UCSD-AML1 (cell line): Measurements from ENCODE around the gene ZNF524.
"Not testable (repeated sequence)": the region's sequence is repeated elsewhere in the genome, so short reads cannot be mapped to it uniquely, and the experiment has no call there.

Experiments used
- DNase-seq: peaks from one replicate; lab custom pipeline; 2025; ENCODE audit not compliant: unreplicated experiment; lab: John Stamatoyannopoulos, UW

The ZNF524 gene, protein sequence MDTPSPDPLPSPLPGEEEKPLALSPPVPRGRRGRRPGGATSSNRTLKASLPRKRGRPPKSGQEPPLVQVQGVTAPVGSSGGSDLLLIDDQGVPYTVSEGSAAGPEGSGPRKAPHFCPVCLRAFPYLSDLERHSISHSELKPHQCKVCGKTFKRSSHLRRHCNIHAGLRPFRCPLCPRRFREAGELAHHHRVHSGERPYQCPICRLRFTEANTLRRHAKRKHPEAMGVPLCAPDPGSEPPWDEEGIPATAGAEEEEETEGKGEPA

DNA sequence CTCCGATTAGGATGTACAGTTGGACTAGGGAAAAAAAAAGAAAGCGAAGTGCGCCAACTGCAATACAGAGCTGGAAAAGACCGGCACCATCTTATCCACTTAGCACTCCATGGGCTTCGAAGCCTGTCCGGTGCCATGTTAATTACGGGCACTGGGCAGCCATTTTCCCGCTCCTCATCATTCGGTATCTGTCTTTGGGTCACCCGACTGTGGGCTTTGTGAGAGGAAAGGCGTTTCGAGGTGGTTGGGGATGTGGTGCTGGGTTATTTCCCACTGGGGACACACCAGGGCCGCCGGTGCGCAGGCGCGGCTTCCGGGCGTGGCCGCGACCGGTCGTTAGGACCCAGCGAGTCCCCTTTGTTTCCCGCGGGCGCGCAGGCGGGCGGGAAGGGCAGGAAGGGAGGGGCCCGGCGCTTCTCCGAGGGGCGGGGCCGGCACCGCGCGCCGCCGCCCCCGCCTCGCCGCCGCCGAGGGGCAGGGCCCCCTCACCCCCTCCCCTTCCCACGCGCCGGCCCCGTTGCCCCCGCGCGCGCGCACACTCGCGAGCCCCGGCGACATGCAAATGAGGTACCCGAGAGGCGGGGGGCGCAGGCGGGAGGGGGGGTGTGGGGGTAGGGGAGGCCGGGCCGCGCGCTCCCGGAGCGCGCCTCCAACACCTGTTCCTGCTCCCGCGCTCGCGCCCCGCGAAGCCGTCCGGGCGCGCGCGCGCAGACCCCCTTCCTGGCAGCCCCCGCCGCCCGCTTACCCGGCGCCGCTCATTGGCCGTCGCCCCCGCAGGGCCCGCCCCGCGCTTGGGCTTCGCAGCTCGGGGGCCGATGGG is at the start of gene ZNF524:
TSS of gene ZNF524 (plus strand) at position 447 of the 820 bp plus-strand sequence. CDS start 1,825 bp downstream, outside the sequence.
- DNase-seq, result peak; percentile 92

DNA sequence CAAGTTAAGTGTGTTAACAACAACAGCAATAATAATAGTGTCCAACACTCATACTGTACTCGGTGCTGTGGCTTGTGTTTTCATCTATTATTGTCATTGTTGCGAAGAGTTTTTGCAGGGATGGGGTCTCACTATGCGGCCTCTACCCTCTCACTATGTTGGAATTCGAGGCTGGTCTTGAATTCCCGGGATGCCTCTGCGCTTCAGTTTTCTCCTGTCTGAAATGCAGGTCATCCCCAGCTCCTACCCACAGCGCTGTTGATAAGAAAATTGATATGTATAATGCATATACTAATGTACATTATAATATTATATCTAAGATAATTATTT is 49.8 kb upstream of the ZNF524 start:
- no peak for DNase-seq

DNA sequence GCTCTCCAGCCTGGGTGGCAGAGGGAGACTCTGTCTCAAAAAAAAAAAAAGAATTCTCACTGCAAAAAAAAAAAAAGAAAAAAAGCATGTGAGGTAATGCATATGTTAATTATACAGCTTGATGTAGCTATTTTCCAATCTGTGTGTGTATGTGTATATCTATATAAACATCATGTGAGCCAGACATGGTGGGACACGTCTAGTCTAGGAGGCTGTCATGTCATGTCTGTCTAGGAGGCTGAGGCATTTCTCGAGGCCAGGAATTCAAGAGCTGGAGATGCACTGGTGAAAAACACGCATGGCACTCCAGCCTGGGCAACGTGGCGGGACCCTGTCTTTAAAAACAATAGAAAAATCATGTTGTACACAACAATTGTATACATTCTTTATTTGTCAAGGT is 47.9 kb upstream of the ZNF524 start:
- DNase-seq, result no peak

DNA sequence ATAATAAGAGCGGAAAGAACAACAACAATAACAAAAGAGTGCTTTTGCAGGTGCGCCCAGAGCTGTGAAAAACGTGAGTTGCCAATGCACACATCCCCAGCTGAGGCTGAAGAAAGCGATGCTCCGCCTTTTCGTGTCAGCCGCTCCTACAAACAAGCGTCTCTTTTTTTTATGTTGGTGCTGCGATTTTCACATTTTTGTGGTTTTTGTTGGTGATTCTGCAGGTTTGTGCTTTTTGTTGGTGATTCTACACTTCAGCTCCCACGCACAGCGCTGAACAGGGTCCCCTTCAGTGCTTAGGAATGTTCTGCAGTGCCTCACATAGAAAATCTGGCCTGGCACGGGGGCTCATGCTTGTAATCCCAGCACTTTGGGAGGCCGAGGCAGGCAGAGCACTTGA is 47.5 kb upstream of the ZNF524 start:
- DNase-seq, result no peak

DNA sequence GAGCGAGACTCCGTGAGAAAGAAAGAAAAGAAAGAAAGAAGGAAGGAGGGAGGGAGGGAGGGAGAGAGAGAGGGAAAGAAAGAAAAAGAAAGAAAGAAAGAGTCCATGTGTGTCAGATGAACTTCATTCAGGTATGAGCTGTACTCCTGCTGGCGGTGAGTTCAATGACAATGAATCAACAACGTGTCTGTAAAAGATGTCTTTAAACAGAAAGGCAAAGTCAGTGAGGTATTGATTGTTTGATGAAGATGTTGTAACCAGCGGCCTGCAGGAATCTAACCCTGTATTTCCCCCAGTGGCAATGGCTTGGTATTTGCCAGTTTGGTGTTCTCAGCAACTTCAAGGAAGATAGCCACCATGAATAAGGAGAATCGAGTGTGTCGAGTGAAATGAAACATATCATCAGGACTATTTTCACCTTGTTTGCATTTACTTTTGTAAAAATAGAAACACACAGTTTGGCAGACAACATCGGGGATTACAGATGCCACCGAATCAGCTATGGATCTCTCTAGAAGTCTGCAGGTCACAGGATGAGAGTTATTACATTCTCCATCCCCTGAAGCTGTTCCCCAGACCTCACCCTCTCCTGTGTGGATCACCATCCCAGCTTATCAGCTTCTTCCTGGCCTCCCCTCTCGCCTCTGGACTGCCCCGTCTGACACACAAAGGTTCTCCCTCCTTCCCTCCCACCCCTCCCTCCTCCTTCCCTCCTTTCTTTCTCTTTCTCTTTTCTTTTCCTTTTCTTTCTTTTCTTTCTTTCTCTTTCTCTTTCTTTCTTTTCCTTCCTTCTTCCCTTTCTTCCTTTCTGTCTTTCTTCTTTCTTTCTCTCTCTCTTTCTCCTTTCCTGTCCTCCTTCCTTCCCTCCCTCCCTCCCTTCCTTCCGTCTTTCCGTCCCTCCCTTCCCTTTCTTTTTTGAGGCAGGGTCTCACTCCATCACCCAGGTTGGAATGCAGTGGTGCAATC is 46.6 kb upstream of the ZNF524 start:
- DNase-seq, result no peak

DNA sequence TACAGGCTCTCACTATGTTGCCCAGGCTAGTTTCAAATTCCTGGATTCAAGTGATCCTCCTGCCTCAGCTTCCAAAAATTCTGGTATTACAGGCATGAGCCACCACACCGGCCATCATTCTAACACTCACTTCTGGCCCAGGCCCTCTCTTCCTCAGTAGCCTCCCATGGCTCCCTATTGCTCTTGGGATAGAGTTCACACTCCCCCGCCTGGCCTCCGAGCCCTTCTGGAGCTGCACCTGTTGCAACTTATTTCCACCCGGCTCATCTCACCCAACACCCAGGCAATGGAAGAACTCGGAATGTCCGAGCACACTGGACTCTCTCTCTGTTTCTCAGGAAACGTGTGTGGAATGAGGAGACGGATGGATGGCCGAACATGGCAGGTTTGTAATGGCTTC is 45.8 kb upstream of the ZNF524 start:
- DNase-seq, result no peak

DNA sequence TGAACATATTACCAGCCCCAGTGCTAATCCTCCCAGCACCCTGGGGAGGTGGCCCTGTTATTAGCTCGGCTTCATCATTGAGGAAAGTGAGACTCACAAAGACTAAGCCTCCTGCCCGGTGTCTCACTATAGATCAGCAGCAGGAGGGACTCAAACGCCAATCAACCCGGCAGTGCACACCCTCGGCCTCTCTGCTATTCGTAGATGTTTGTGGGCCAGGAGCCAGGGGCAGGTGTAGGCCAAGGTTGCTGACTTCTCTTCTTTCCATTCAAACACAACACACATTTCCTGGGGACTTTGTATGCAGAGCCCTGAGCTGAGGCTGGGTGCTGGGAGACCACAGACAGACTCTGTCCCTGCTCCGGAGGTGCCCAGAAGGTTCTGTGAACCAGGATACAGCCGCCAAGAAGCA is 45.3 kb upstream of the ZNF524 start:
- no peak for DNase-seq

DNA sequence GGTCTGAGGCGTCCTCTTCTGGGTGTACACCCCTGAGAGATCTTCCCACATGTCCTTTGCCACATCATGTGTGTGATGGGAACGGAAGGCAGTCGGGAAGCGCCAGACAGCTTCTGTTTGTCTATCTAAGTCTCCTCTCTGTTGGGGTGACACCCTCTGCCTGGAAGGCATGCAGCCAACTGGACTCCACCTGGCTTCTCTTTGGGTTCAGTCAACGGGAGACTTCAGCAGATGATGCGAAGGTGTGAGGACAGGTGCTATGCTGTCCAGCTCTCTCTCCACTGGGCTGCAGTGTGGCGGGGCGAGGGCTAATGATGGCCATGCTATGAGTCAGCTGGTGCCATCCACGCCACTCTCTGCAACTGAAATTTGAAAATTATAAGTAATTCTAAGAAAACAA is 40.4 kb upstream of the ZNF524 start:
- no peak for DNase-seq

DNA sequence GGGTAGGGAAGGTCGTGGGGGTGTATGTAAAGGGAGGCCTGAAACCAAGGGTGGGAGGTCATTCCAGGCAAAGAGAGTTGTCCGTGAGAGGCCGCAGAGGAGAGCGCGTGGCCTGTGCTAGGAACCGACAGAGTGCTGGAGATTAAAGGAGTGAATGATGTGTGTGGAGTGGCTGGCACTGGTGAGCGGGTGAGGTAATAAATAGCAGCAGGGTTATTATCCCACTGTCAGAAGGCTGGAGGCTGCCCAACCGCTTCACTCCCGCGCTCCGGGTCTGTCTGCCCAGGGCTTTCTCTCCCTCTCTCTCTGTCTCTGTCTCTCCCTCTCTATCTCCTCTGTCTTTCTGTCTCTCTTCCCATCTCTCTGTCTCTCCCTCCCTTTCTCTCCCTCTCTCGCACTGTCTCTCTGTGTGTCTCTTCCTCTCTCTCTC is 36.8 kb upstream of the ZNF524 start:
- no peak for DNase-seq

DNA sequence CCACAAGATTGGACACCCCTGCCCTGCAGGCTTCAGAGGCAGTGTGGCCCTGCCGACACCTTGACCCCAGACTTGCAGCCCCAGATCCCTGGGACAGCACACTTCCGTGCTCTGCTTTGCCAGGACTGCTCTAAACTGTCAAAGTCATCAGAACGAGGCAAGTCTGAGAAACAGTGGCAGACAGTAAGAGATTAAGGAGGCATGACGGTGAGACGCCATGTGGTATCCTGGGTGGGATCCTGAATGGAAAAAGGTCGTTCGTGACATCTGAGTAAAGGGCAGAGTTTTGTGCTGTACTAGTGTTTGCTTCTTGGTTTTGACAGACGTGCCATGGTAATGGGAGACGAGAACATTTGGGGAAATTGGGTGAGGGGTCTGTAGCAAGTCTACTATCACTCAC is 33.3 kb upstream of the ZNF524 start:
- no peak for DNase-seq

DNA sequence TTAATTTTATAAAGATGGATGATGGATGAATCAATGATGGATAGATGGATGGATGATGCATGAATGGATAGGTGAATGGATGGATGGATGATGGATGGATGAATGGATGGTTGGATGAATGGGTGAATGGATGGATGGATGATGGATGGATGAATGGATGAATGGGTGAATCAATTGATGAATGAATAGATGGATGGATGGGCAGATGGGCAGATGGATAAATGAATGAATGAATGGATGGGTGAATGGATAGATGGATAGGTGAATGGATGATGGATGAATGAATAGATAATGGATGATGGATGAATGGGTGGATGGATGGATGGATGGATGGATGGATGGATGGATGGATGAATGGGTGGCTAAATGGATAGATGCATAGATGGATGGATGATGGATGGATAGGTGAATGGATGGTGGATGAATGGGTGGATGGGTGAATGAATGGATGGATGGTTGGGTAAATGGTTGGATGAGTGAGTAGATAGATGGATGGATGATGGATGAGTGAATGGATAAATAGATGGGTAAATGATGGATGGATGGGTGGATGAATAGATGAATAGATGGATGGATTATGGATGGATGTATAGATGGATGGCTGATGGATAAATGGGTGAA is 32.3 kb upstream of the ZNF524 start:
- no peak for DNase-seq

DNA sequence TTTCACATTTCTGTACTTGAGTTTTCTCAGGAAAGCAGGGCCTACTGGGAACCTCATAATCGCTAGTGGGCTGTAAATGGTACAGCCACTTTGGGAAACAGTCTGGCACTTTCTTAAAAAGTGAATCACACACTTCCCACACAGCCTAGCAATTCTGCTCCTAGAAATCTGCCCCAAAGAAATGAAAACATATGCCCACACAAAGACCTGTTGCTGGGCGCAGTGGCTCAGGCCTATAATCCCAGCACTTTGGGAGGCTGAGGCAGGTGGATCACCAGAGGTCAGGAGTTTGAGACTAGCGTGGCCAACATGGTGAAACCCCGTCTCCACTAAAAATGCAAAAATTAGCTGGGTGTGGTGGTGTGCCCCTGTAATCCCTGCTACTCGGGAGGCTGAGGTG is 30.6 kb upstream of the ZNF524 start:
- DNase-seq, result not testable (repeated sequence)

DNA sequence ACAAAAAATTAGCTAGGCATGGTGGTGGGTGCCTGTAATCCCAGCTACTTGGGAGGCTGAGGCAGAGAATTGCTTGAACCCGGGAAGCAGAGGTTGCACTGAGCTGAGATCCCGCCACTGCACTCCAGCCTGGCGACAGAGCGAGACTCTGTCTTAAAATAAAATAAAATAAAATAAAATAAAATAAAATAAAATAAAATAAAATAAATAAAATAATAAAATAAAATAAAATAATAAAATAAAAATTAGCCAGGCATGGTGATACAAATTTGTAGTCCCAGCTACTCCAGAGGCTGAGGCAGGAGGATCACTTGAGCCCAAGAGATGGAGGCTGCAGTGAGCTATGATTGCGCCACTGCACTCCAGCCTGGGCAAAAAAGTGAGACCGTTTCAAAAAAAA is 26.2 kb upstream of the ZNF524 start:
- DNase-seq, result not testable (repeated sequence)

DNA sequence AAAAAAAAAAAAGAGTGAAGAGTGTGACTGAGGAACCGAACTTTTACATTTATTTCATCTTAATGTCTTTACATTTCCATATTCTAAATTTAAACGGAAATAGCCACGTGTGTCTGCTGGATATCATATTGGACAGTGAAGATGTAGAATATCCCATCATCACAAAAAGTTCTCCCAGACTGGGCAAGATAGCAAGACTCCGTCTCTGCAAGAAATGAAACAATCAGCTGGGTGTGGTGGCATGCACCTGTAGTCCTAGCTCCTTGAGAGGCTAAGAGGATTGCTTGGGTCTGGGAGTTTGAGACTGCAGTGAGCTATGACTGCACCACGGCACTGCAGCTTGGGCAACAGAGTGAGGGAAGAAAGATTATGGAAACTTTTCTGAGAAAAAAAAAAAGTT is 23.3 kb upstream of the ZNF524 start:
- no peak for DNase-seq

DNA sequence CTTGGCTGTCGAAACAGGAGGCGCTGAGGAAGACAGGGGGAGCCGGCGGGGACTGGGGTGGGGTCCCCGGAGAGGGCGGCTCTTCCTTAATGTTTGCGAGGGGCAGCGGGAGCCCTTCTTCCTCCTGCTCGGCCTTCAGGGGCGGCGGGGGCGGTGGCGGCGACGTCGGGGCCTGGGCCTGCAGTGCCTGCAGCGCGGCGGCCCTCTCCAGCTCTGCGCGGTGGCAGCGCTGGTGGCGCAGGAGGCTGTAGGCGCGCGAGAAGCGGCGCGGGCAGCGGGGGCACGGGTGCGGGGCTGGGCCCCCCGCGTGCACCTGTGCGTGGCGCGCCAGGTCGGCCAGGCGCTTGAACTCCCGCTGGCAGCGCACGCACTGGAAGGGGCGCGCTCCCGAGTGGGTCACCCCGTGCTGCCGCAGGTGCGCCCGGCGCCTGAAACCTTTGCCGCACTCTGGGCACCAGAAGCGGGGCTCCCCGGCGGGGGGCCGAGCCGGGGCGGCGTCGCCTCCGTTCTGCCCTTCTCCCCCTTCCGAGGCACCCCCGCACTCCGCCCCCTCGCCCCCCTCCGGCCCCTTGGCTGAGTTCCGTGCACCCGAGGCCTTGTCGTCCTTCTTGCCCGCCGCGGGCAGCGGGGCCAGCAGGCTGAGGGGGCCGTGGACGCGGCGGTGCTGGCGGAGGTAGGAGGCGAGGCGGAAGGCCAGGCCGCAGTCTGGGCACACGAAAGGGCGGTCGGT is 21.9 kb upstream of the ZNF524 start:
- no peak for DNase-seq

DNA sequence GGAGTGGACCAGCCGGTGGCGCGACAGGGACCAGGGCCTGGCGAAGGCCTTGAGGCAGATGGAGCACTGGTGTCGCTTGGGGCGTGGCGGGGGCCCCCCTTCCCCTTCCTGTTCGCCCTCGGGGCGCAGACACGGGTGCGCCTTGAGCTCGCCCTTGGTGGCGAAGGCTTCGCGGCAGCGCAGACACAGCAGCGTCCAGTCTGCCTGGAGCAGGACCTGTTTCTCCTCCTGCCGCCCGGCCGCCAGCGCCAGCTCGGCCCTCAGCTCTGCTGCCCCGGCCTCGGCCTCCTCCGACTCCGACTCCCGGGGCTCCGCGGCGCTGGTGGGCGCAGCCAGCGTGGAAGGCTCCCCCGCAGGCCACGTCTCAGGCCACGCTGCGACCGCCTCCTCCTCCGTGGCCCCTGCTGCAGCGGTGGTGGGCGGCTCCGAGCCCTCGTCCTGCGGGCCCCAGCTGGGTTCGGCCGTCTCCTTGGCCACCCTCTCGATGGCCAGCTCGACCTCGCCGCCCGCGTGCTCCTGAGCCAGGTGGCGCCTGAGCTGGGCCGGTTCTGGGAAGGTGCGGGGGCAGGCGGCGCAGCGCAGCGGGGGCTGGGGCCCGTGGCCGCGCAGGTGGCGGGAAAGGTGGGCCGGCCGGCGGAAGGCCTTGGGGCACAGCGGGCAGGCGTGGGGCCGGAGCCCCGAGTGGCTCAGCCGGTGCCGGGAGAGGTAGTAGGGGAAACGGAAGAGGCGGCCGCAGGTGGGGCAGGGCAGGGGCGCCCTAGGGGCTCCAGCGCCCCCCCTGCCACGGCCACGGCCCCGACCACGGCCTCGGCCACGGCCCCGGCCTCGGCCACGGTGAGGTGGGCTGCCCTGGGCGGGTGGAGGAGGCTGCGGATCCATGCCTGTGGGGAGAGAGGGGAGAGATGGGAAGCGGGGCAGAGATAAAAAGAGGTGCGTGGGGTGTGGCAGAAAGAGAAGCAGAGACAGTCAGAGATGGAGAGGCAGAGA is 21.0 kb upstream of the ZNF524 start:
- DNase-seq, result no peak

DNA sequence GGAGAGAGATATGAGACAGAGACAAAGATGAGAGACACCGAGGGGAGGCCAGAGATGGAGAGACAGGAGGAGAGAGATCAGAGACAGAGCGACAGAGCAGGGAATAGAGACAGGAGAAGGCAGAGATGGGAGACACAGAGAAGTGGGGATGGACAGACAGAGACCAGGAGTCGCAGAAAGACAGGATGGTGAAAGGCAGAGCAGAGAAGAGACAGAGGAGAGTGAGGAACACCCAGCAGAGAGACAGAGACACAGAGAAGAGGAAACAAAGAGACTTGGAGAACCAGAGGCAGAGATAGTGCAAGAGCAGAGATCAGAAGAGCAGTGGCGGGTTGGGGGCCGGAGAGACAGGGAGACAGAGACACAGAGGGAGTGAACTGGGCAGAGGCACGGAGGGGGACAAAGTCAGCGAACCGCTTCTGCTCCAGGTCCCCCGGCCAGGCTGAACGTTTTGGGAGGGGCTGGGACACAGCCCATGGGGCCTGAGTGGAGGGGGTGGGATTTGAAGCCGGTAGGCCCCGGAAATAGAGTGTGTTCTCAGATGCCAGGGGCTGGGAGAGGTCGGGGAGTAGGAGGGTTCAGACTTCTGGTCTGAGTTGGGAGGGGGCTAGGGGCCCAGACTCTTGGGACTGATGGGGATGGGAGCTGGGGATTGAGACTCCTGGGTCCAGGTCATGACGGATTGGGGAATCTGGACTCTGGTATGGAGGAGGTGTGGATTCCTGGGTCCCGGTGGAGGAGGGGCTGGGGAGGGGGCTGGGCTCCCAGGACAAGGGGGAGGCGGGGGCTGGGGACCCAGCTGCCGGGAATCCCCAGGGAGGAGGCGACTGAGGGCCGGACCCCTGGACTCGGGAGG is 20.1 kb upstream of the ZNF524 start:
- no peak for DNase-seq

DNA sequence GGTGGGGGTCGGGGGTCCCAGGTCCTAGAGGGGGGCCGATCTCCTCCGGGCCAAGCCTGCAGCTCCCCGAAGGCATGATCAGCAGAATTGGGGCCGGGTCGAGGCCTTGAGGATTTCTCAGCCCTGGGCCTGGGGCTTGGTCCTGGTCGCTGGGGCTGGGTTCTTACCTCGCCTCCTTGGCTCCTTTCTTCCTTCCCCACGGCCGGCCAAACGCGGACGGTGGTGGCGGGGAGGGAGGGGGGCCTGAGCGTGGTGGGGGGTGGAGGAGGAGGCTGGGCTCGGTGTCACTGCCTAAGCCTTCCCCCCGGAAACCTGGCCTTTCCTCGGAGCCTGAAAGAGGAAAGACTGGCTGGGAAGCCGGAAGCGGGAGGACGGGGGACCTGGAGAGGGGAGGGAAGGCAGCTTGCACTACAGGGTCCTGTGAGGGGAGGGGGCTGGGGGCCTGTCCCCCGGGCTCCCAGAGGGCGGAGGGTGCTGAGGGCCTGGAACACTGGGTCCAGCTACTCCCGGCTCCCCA is 19.4 kb upstream of the ZNF524 start, which contains the start of gene ZNF579:
TSS of gene ZNF579 (minus strand) at position 221 of the 517 bp plus-strand sequence. CDS start 1,209 bp downstream, outside the sequence.
- DNase-seq, result peak; percentile 89
